Breast epithelium (tissue), 3 donors: ENCODE data around the gene BACH2.

ENCODE experiments used
- POLR2A ChIP-seq: fragments of 450-650 bp; IDR thresholded peaks from one replicate; pipeline ENCODE4 v1.6.1; 2016; ENCODE audit warnings: antibody characterized with exemption, mild to moderate bottlenecking, moderate library complexity
- POLR2AphosphoS5 ChIP-seq, 3 donors: sonication (generic); formaldehyde crosslinking; IDR thresholded peaks; one replicate each; pipeline ENCODE4 v1.6.1; 2017; ENCODE audit warnings: antibody characterized with exemption in 3 of 3
- TF ChIP-seq, protein P1 (sequence below), 3 donors: fragments of 450-650 bp; IDR thresholded peaks; one replicate each; pipeline ENCODE4 v1.5.1; 2016 to 2017; ENCODE audit warnings: antibody characterized with exemption in 3 of 3, mild to moderate bottlenecking in 3 of 3, moderate library complexity in 3 of 3

- TF ChIP-seq, protein P1, sequence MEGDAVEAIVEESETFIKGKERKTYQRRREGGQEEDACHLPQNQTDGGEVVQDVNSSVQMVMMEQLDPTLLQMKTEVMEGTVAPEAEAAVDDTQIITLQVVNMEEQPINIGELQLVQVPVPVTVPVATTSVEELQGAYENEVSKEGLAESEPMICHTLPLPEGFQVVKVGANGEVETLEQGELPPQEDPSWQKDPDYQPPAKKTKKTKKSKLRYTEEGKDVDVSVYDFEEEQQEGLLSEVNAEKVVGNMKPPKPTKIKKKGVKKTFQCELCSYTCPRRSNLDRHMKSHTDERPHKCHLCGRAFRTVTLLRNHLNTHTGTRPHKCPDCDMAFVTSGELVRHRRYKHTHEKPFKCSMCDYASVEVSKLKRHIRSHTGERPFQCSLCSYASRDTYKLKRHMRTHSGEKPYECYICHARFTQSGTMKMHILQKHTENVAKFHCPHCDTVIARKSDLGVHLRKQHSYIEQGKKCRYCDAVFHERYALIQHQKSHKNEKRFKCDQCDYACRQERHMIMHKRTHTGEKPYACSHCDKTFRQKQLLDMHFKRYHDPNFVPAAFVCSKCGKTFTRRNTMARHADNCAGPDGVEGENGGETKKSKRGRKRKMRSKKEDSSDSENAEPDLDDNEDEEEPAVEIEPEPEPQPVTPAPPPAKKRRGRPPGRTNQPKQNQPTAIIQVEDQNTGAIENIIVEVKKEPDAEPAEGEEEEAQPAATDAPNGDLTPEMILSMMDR (IDR thresholded peaks at IDR 0.05), result no peak
- TF ChIP-seq POLR2A (no peak), POLR2AphosphoS5 (IDR thresholded peaks at IDR 0.05) (no peak)
Measured at GRCh38 chr6:90336388-90336947, 39.8 kb upstream of the BACH2 start.
